Transverse colon (tissue), 4 donors: Measurements from ENCODE around the gene BRINP2. TPM values are rescaled to one million over a fixed set of nuclear protein-coding genes. Genes with fewer than 3 reads are reported as not detected.

Source experiments
- DNase-seq: peaks from one replicate; pipeline ENCODE4 v3.0.0-alpha.2; 2019
- H3K27ac ChIP-seq, 4 donors: fragments of 200-600 bp; sonication (generic); 2 replicates each; pipeline ENCODE4 v1.5.1; 2016 to 2018; ENCODE audit warnings: inconsistent platforms in 4 of 4
- H3K27me3 ChIP-seq: fragments of 200-600 bp; sonication (generic); 2 replicates; pipeline ENCODE4 v1.5.1; 2017; ENCODE audit warnings: inconsistent platforms
- H3K36me3 ChIP-seq, 4 donors: fragments of 200-600 bp; sonication (generic); 2 replicates each; pipeline ENCODE4 v1.5.1; 2017 to 2019; ENCODE audit warnings: inconsistent platforms in 4 of 4
- H3K4me1 ChIP-seq, 4 donors: fragments of 200-600 bp; sonication (generic); 2 replicates each; pipeline ENCODE4 v1.5.1; 2017 to 2020; ENCODE audit warnings: inconsistent platforms in 4 of 4
- H3K4me3 ChIP-seq, 4 donors: fragments of 200-600 bp; sonication (generic); 1 replicate in 1 of 4; 2 replicates in 3 of 4; pipeline versions ENCODE4 v1.5.1 to v1.6.1; 2017 to 2019; ENCODE audit warnings: inconsistent platforms in 4 of 4
- H3K9me3 ChIP-seq, 2 donors: fragments of 200-600 bp; sonication (generic); 2 replicates each; pipeline ENCODE4 v1.5.1; 2017 to 2019; ENCODE audit warnings: inconsistent platforms in 2 of 2
- EP300 ChIP-seq: sonication (generic); formaldehyde crosslinking; IDR thresholded peaks from one replicate; pipeline ENCODE4 v1.6.1; 2017; ENCODE audit warnings: antibody characterized with exemption, low read depth
- POLR2A ChIP-seq: fragments of 450-650 bp; IDR thresholded peaks from one replicate; pipeline ENCODE4 v1.6.1; 2016; ENCODE audit warnings: antibody characterized with exemption, mild to moderate bottlenecking, moderate library complexity
- POLR2AphosphoS5 ChIP-seq, 3 donors: sonication (generic); formaldehyde crosslinking; IDR thresholded peaks; one replicate each; pipeline ENCODE4 v1.6.1; 2016; ENCODE audit warnings: antibody characterized with exemption in 3 of 3
- WGBS, 2 donors: methylation state at CpG; one replicate each; pipeline ENCODE4 v1.1.5; 2018; ENCODE audit warnings: low coverage in 1 of 2; 5-methylcytosine and 5-hydroxymethylcytosine counted together
- in situ Hi-C, 4 donors: fragments of 200-750 bp; cut with MboI; loops; one replicate each; pipeline versions ENCODE4 v1.15.0 to v1.15.1; 2017; ENCODE audit warnings: low sequenced_read_pairs in 3 of 4, low pct_ligation_motif_present in 1 of 4, low pct_unique_long_range_greater_than_20kb in 1 of 4
- intact Hi-C: fragments of 100-400 bp; cut with DNase I; formaldehyde crosslinking; loops from one replicate; pipeline ENCODE4 v1.15.1; 2023; ENCODE audit warnings: low total_unique reads
- total RNA-seq, 4 donors: library from RNA; depleted of rRNA; stranded (reverse); fragments of >200 nt; gene quantifications; one replicate each; pipeline ENCODE4 v1.1.0, GENCODE V29; 2016
- TF ChIP-seq, protein P1 (sequence below), 5 experiments: fragments of 200-600 bp in 3 of 5; fragments of 450-650 bp in 2 of 5; sonication (generic) in 3 of 5; IDR thresholded peaks; 1 replicate in 2 of 5; 2 replicates in 3 of 5; pipeline ENCODE4 v1.5.1; 2016 to 2017; ENCODE audit warnings: antibody characterized with exemption in 5 of 5, inconsistent platforms in 3 of 5, mild to moderate bottlenecking in 2 of 5, moderate library complexity in 1 of 5

The BRINP2 gene
- total RNA-seq, 4 donors from 2014 or later, result not detected

DNA sequence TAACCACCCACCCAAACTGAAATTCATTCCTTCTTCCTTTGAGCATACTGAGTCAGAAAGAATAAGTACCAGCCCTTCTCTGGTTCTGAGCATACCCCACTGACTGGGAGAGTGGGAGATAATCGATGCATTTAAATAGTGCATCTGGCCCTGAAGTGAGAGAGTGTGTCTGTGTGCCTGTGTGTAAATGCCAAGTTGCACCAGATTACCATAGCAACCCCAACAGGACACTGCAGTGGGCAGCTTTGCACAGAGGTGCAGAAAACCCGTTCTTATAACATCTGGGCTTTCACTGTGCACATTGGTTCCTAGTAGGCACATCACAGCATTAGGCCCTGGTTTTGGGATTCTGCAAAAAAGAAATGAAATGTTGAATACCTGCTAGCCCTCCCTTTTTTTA lies 8.5 kb upstream of the BRINP2 start:
- Histone ChIP-seq H3K4me1 (peaks cover 0 to 8% (median 2%) of the 10 kb centered on the region in 4 donors), H3K27me3 (peaks cover 51% of the 10 kb centered on the region), H3K9me3 (no peaks in the 10 kb centered on the region), H3K4me3 (no peak overlapping the region), H3K27ac (no peak overlapping the region), H3K36me3 (no peaks in the 10 kb centered on the region)
- WGBS, 2 donors, result 59% methylated on average over 2 of the region's 2 CpGs; no CpG with 5 or more reads in 1 of the 2 donors
- in situ Hi-C loops (no loop called here), intact Hi-C loops (no loop called here)
- TF ChIP-seq POLR2A, result no peak
- TF ChIP-seq POLR2AphosphoS5 (IDR thresholded peaks at IDR 0.05), result no peak
- TF ChIP-seq, protein P1, sequence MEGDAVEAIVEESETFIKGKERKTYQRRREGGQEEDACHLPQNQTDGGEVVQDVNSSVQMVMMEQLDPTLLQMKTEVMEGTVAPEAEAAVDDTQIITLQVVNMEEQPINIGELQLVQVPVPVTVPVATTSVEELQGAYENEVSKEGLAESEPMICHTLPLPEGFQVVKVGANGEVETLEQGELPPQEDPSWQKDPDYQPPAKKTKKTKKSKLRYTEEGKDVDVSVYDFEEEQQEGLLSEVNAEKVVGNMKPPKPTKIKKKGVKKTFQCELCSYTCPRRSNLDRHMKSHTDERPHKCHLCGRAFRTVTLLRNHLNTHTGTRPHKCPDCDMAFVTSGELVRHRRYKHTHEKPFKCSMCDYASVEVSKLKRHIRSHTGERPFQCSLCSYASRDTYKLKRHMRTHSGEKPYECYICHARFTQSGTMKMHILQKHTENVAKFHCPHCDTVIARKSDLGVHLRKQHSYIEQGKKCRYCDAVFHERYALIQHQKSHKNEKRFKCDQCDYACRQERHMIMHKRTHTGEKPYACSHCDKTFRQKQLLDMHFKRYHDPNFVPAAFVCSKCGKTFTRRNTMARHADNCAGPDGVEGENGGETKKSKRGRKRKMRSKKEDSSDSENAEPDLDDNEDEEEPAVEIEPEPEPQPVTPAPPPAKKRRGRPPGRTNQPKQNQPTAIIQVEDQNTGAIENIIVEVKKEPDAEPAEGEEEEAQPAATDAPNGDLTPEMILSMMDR (IDR thresholded peaks at IDR 0.05), result no peak
- no peak for TF ChIP-seq EP300
- DNase-seq, result no peak

- no peaks in the 10 kb centered on the region for H3K36me3 ChIP-seq
- no peak for DNase-seq
- intact Hi-C loops (no loop called here), in situ Hi-C loops (no loop called here)
- H3K27ac ChIP-seq, result no peak overlapping the region
- peak overlapping the region in 1 of 4 donors; percentile 39 for H3K4me3 ChIP-seq
- peaks cover 66% of the 10 kb centered on the region for H3K27me3 ChIP-seq
- 0 to 3% methylated on average over 1 to 8 of the region's 15 CpGs for WGBS, 2 donors
- no peak for TF ChIP-seq POLR2A
- no peak for TF ChIP-seq POLR2AphosphoS5 (IDR thresholded peaks at IDR 0.05)
- no peak for TF ChIP-seq EP300
- TF ChIP-seq, protein P1 (IDR thresholded peaks at IDR 0.05), result no peak
- peaks cover 0 to 8% (median 2%) of the 10 kb centered on the region in 4 donors for H3K4me1 ChIP-seq
- H3K9me3 ChIP-seq, result no peaks in the 10 kb centered on the region
Measured at GRCh38 chr1:177163844-177164379, 6.8 kb upstream of the BRINP2 start.

- no peak for DNase-seq
- in situ Hi-C loops (no loop called here), intact Hi-C loops (no loop called here)
- Histone ChIP-seq H3K9me3 (no peaks in the 10 kb centered on the region), H3K4me3 (peak within 1 kb of the TSS in 2 of 4 donors; percentile 10 to 39), H3K4me1 (peaks cover 0 to 8% (median 2%) of the 10 kb centered on the region in 4 donors), H3K36me3 (no peaks in the 10 kb centered on the region), H3K27ac (no peak within 1 kb of the TSS), H3K27me3 (peaks cover 73% of the 10 kb centered on the region)
- TF ChIP-seq, protein P1 (IDR thresholded peaks at IDR 0.05), result no peak
- TF ChIP-seq POLR2AphosphoS5 (IDR thresholded peaks at IDR 0.05) (no peak), EP300 (no peak), POLR2A (no peak)
- WGBS, 2 donors, result 3 to 12% methylated on average over 19 to 37 of the region's 49 CpGs
Measured at GRCh38 chr1:177164380-177165068, 6.2 kb upstream of the BRINP2 start, which contains the start of gene ASTN1. ASTN1 (minus strand) TSS chr1:177164712; CDS start chr1:177164676, 36 bp downstream.

- intact Hi-C loops, result no loop called here
- Histone ChIP-seq H3K27ac (no peak overlapping the region), H3K36me3 (no peaks in the 10 kb centered on the region), H3K27me3 (peaks cover 78% of the 10 kb centered on the region), H3K9me3 (no peaks in the 10 kb centered on the region), H3K4me1 (peaks cover 0 to 8% (median 2%) of the 10 kb centered on the region in 4 donors), H3K4me3 (peak overlapping the region in 1 of 4 donors; percentile 39)
- no peak for DNase-seq
- in situ Hi-C loops, result no loop called here
- TF ChIP-seq POLR2AphosphoS5 (IDR thresholded peaks at IDR 0.05) (no peak), EP300 (no peak), POLR2A (no peak)
- TF ChIP-seq, protein P1 (IDR thresholded peaks at IDR 0.05), result no peak
- 12 to 14% methylated on average over 7 to 9 of the region's 9 CpGs for WGBS, 2 donors
Measured at GRCh38 chr1:177165069-177165439, 5.7 kb upstream of the BRINP2 start.
